Measurements from ENCODE around the gene DSTN. TPM values are rescaled to one million over a fixed set of nuclear protein-coding genes. Genes with fewer than 3 reads are reported as not detected.

Gene DSTN
- total and polyA plus RNA-seq, 8 donors: 334 to 1,254 (median 577) TPM

DNA sequence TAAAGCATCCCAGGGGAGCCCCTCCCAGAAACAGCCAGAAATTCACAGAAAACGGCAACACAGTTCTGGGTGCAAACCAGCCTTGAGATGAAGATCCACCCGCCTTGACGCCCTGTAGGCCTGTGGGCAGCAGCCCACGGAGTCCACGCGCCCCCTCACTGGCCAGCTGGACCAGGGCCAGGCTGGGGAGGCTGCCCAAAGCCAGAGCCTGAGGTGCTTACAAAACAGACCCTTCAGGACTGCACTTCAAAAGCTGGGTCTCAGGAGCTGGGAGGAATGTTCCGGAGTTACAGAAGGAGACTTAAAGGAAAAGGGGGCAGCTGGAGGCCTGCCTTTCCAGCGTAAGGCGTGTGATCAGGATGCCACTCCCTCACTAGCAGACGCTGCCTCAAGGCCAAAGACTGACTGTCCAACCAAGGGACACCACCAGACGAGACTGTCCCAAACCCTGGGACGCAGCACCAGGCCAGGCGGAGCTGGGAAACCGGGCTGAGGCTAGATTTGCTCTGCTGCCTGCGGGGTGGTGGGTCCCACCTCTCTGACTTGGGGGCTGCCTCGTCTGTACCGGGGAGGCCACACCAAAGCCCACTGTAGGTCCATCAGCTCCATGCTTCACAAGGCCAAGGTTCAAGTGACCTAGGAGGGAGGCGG, 64.1 kb downstream of the DSTN start:
- no peak overlapping the region for H3K4me3 ChIP-seq
- 68 to 78% (median 72%) methylated on average over 13 to 18 of the region's 18 CpGs for WGBS, 5 donors
- H3K9me3 ChIP-seq: no peaks in the 10 kb centered on the region
- no peak for DNase-seq
- peak overlapping the region in 4 of 5 donors; percentile 43 to 76 (median 55) for H3K27ac ChIP-seq
- H3K27me3 ChIP-seq: no peaks in the 10 kb centered on the region
- TF ChIP-seq POLR2A (IDR thresholded peaks at IDR 0.05) (no peak), EP300 (IDR thresholded peaks at IDR 0.05) (no peak), POLR2AphosphoS5 (IDR thresholded peaks at IDR 0.05) (no peak)
- TF ChIP-seq, protein P1, sequence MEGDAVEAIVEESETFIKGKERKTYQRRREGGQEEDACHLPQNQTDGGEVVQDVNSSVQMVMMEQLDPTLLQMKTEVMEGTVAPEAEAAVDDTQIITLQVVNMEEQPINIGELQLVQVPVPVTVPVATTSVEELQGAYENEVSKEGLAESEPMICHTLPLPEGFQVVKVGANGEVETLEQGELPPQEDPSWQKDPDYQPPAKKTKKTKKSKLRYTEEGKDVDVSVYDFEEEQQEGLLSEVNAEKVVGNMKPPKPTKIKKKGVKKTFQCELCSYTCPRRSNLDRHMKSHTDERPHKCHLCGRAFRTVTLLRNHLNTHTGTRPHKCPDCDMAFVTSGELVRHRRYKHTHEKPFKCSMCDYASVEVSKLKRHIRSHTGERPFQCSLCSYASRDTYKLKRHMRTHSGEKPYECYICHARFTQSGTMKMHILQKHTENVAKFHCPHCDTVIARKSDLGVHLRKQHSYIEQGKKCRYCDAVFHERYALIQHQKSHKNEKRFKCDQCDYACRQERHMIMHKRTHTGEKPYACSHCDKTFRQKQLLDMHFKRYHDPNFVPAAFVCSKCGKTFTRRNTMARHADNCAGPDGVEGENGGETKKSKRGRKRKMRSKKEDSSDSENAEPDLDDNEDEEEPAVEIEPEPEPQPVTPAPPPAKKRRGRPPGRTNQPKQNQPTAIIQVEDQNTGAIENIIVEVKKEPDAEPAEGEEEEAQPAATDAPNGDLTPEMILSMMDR (IDR thresholded peaks at IDR 0.05): no peak
- H3K4me1 ChIP-seq: peaks cover 16 to 56% (median 47%) of the 10 kb centered on the region in 4 donors
- H3K36me3 ChIP-seq: peaks cover 73 to 100% (median 100%) of the 10 kb centered on the region in 4 donors
- intact Hi-C loops (cut with DNase I; ENCODE audit: low total_unique reads): no loop called here

DNA sequence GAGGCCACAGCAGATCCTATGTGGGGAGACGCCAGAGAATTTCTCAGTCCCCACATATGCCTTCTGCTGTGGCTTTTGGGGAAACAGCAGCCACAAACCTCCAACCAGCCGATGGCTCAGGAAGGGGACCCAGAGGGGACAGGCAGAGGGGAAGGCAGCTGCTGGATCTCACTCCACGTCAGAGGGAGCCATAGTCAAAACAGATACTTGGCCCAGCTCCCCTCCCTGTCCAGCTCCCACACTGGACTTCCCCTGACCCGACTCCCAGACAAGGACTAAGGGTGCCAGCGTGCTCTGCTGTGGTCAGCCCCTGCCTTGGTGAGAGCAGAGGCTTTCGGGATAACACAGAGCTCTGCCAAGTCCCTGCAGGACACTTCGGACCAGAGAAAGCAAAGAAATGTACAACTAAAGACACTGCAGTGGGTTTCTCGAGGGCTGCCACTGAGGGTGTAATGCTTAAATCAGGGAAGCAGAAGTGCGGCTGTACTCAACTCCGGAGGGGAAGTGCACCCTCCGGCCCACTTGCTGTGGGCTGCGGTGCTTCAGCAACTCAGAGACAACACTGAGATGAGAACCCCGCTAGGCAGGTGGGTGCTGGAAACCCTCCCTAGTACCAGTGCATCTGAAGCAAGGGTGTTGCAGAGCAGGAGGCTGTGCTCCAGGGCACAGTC, 64.9 kb downstream of the DSTN start:
- Histone ChIP-seq H3K4me3 (no peak overlapping the region), H3K27me3 (no peaks in the 10 kb centered on the region), H3K36me3 (peaks cover 66 to 100% (median 100%) of the 10 kb centered on the region in 4 donors), H3K27ac (peak overlapping the region in 4 of 5 donors; percentile 43 to 76 (median 55)), H3K4me1 (peaks cover 16 to 55% (median 50%) of the 10 kb centered on the region in 4 donors), H3K9me3 (no peaks in the 10 kb centered on the region)
- 48 to 65% (median 61%) methylated on average over 11 to 13 of the region's 13 CpGs for WGBS, 5 donors
- intact Hi-C loops (cut with DNase I; ENCODE audit: low total_unique reads): no loop called here
- DNase-seq: peak in 1 of 2 donors; percentile 68
- TF ChIP-seq POLR2AphosphoS5 (IDR thresholded peaks at IDR 0.05): no peak
- TF ChIP-seq POLR2A (IDR thresholded peaks at IDR 0.05): no peak
- TF ChIP-seq, protein P1 (IDR thresholded peaks at IDR 0.05): no peak
- TF ChIP-seq EP300 (IDR thresholded peaks at IDR 0.05): no peak

DNA sequence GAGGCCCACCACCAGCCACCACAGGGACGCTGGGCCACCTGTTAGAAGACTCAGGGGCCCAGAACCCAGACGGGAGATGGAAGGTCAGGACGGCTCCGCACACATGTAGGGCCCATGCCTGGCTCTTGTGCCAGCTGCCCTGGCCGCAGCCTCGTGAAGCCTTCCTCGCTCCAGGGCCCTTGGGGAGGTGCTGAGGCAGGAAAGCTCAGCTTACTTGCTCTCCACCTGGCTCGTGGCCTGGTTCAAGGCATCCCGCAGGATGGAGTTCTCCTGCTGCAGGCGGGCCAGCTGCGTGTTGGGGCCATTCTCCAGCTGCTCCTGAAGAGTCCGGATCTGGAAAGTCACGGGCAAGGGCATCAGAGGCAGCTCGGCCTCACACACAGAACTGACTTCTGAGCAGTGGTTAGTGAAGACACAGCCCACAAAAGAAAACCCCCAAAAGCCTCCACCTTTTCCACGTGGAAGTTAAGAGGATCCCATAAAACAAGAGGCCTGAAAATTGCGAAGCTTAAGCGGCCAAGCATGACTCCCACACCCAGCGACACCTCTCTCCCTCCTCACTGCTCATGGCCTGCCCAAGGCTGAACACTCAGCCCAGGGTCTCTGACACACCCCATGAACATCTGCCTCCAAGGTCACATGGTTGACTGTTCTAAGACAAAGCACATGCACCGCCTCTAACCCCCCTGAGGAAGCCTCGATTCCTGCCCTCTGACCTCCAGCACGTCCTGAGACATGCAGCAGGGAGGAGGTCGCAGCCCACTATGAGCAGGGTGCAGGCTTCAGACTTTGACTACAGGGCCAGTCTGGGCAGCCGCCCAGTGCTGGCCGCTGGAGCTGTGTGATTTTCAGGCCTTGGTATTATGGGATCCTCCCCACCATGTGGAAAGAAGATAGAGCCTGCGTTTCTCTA, 65.7 kb downstream of the DSTN start:
- Histone ChIP-seq H3K9me3 (no peaks in the 10 kb centered on the region), H3K27me3 (no peaks in the 10 kb centered on the region), H3K4me1 (peaks cover 16 to 62% (median 52%) of the 10 kb centered on the region in 4 donors), H3K4me3 (no peak overlapping the region), H3K27ac (peak overlapping the region; percentile 9 to 76 (median 54)), H3K36me3 (peaks cover 68 to 100% (median 100%) of the 10 kb centered on the region in 4 donors)
- no peak for DNase-seq
- WGBS, 5 donors: 59 to 75% (median 68%) methylated on average over 14 to 25 of the region's 25 CpGs
- TF ChIP-seq, protein P1 (IDR thresholded peaks at IDR 0.05): no peak
- TF ChIP-seq POLR2AphosphoS5 (IDR thresholded peaks at IDR 0.05) (no peak), EP300 (IDR thresholded peaks at IDR 0.05) (no peak), POLR2A (IDR thresholded peaks at IDR 0.05) (no peak)
- intact Hi-C loops (cut with DNase I; ENCODE audit: low total_unique reads): no loop called here

All from stomach (tissue), 9 donors.